ENCODE measurements around the gene ANXA9. TPM values are rescaled to one million over a fixed set of nuclear protein-coding genes. Genes with fewer than 3 reads are reported as not detected.
A peak's percentile ranks its signal among the peaks of the same experiment; 100 is the strongest.

The ANXA9 gene
- 10 to 100 TPM in 1 of 3 donors, 1 to 10 TPM in 1, under 1 TPM in 1; 0.15 to 12.8 (median 3.1) TPM for polyA plus RNA-seq

DNA sequence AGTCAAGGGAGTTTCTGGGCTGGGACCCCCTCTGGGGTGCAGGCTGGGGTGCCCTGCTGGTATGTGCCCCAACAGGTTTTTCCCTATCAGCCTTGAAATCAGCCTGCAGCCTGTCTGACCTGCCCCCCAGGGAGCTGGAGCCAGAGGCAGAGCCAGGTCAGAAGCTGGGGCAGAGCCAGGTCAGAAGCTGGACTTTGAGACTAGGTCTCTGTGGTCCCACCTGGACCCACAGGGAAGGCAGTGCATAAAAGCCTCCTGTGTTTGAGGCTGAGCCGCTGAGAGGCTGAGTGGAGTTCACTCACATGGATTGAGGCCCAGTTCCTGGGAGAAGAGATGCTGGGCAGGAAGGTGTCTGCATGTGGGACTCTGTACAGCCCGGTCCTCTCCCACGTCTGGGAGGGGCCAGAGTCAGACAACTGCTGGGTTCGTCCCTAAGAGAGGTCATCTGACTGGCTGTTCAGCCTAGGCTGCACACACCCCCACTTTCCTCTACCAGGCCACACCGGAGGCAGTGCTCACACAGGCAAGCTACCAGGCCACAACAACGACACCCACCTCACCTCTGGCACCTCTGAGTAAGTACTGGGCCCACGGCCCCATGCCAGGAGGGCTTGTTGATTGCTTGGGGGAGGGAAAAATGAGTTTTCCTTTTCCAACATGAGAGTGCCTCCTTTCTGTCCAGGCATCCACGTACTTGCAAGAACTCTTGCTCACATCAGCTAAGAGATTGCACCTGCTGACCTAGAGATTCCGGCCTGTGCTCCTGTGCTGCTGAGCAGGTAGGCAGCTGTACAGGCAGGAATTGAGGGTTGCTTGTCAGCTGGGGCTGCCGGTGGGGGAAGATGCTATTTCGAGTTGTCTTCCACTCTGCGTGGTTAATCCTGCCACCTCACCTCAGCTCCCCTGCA lies at the start of gene ANXA9:
ANXA9 (plus strand) TSS at position 488 of the 908 bp plus-strand sequence. CDS start 814 bp downstream, outside the sequence.
- no peak within 1 kb of the TSS for H3K27ac ChIP-seq (ENCODE audit: low read depth, low read length)
- WGBS, 3 donors, result 51 to 68% (median 65%) methylated on average over 12 of the region's 12 CpGs

DNA sequence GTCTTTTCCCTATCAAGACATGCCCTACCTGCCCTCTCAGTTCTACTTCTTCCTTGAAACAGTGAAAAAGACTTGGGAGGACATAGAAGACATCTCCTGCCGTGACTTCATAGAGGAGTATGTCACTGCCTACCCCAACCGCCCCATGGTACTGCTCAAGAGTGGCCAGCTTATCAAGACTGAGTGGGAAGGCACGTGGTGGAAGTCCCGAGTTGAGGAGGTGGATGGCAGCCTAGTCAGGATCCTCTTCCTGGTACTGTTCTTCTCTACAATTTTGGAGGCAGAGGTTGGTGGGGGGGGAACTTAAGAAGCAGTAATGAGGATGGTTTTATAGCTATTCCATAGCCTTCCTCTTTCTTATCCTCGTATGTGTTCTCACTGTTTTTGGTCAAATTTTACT lies 37.2 kb upstream of the ANXA9 start:
- no peak overlapping the region for H3K27ac ChIP-seq (ENCODE audit: low read depth, low read length)
- WGBS, 3 donors, result 86 to 90% (median 87%) methylated on average over 5 of the region's 5 CpGs

- H3K27ac ChIP-seq (ENCODE audit: low read depth, low read length), result no peak overlapping the region
- WGBS, 3 donors, result 89 to 95% (median 94%) methylated on average over 3 of the region's 3 CpGs
Measured at GRCh38 chr1:150954708-150955107, 27.4 kb upstream of the ANXA9 start.

DNA sequence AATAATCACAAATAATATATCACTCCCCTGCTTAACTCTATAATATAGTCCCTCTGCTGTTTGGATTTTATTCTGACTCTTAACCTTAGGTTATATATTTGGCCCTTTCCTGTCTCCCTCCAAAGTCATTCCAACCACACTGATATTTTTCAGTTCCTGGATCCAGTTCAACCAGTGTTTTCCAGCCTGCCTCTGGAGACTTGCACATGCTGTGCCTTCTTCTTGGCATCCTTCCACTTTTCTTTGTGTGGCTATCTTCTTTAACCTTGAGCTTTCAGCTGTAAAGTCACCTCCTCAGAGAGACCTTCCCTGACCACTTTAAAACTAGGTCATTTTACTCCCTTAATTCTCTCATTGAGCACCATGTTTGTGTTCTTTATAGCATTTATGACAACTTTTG lies 26.8 kb upstream of the ANXA9 start:
- H3K27ac ChIP-seq (ENCODE audit: low read depth, low read length), result no peak overlapping the region

DNA sequence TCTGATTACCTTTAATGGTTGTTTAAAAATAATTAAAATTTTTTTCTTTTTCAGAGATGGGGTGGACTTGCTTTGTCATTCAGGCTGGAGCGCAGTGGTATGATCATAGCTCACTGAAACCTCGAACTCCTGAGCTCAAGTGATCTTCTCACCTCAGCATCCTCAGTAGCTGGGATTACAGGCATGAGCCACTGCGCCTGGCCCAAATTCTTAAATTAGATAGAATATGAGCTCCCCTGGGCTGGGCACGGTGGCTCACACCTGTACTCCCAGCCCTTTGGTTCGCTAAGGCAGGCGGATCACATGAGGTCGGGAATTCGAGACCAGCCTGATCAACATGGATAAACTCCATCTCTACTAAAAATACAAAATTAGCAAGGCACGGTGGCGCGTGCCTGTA lies 24.4 kb upstream of the ANXA9 start:
- WGBS, 3 donors, result 98 to 99% (median 98%) methylated on average over 11 of the region's 11 CpGs

DNA sequence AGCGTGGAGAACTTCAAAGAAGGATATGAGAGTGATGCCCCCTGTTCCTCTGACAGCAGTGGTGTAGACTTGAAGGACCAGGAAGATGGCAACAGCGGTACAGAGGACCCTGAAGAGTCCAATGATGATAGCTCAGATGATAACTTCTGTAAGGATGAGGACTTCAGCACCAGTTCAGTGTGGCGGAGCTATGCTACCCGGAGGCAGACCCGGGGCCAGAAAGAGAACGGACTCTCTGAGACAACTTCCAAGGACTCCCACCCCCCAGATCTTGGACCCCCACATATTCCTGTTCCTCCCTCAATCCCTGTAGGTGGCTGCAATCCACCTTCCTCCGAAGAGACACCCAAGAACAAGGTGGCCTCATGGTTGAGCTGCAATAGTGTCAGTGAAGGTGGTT lies 21.4 kb upstream of the ANXA9 start:
- WGBS, 3 donors, result 97 to 98% (median 98%) methylated on average over 7 of the region's 7 CpGs
- no peak overlapping the region for H3K27ac ChIP-seq (ENCODE audit: low read depth, low read length)

More for the DNA sequence above, 24.4 kb upstream of the ANXA9 start:
- no peak overlapping the region for H3K27ac ChIP-seq (ENCODE audit: low read depth, low read length)

GRCh38 chr1:150961756-150962155 lies 20.3 kb upstream of the ANXA9 start:
- no peak overlapping the region for H3K27ac ChIP-seq (ENCODE audit: low read depth, low read length)
- WGBS, 3 donors, result 60 to 67% (median 65%) methylated on average over 4 of the region's 4 CpGs

DNA sequence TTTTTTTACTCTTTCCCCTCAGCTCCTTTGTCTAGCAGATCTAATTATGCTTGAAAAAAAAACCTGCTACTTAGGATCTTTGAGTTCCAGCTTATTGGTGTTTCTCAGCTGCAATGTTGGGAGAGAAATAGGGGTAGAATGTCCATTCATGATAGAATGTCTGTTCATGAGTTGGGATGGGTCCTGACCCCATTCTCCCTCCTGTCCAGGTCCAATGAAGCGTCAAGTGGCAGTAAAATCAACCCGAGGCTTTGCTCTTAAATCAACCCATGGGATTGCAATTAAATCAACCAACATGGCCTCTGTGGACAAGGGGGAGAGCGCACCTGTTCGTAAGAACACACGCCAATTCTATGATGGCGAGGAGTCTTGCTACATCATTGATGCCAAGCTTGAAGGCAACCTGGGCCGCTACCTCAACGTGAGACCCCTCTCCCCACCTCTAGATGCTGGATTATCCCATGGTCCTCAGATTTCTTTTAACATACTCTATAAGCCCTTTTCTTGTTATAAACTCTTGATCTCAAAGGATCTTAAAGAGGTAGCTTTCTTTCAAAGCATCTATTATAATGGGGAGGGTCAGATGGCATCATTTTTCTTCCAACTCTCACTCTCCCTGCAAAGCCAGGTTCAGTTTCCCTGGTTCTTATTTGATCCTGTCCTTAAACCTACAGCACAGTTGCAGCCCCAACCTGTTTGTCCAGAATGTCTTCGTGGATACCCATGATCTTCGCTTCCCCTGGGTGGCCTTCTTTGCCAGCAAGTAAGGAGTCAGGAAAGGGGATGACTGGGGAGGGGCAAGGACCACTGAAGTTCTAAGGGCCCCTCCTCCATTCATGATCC lies 18.6 kb upstream of the ANXA9 start:
- WGBS, 3 donors, result 90 to 94% (median 92%) methylated on average over 10 of the region's 10 CpGs
- no peak overlapping the region for H3K27ac ChIP-seq (ENCODE audit: low read depth, low read length)

DNA sequence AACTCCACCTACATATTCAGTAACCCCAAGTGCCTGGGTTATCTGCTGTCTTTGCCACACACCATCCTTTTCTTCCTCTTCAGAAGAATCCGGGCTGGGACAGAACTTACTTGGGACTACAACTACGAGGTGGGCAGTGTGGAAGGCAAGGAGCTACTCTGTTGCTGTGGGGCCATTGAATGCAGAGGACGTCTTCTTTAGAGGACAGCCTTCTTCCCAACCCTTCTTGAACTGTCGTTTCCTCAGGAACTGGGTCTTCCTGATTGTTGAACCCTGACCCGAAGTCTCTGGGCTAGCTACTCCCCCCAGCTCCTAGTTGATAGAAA lies 18.0 kb upstream of the ANXA9 start:
- WGBS, 3 donors, result 72 to 87% (median 78%) methylated on average over 5 of the region's 5 CpGs
- H3K27ac ChIP-seq (ENCODE audit: low read depth, low read length), result no peak overlapping the region

DNA sequence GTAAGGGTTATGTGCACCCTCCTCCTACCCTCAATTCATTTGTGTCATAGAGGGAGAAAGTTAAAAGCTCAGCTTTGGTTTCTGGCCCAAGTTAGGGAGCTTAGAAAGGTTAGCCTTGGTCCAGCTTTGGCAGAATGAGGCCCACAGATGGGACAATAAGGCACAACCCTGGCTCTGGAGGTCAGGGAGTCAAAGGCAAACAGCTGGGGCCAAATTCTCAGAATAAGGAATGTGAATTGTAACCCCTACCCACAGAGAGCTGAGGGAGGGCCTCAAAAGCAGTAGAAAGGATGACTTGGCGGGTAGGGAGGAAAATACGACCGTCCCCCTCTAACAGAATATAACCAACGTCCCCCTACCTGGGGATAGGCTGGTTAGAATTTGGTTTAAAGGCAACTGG lies 16.5 kb upstream of the ANXA9 start:
- WGBS, 3 donors, result 86 to 92% (median 88%) methylated on average over 4 of the region's 4 CpGs

GRCh38 chr1:150966011-150966410 lies 16.1 kb upstream of the ANXA9 start:
- no peak overlapping the region for H3K27ac ChIP-seq (ENCODE audit: low read depth, low read length)
- 67 to 74% (median 72%) methylated on average over 6 of the region's 6 CpGs for WGBS, 3 donors

More for the DNA sequence above, 16.5 kb upstream of the ANXA9 start:
- no peak overlapping the region for H3K27ac ChIP-seq (ENCODE audit: low read depth, low read length)

DNA sequence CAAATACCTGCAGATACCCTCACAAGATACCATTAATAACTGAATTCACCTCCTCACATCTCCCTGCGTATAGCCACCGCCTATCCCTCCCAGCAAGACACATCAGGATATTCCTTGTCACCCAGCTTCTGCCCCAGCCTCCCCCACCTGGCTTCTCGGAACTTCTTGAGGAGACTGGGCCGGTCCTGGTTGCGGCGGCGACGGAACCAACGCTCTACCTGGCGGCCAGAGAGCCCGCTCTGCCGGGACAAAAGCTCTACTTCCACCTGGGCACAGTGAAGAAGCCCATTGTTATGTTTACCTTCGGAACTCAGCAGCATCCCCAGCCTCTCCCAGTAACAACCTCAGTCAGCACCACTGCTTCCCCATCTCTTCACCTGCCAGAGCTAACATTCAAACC lies 14.2 kb upstream of the ANXA9 start:
- 95 to 97% (median 96%) methylated on average over 13 of the region's 13 CpGs for WGBS, 3 donors

DNA sequence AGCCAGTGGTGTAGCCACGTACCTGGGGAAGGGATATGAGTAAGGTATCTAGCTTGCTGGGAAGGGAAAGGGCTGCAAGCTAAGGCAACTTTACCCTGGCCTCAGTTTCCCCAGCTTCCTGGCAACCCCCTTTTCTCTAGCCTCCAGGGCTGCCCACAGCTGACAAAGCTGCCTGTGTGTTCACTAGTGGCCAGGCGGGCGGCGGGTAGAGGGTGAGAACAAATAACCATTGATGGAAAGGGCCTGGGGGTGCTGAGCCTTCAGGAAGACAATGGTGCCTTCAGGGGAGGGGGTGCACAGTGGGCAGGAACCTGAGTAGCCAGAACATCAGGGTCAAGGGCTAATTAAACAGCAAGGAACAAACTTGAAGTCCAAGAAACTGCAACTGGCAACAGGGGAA lies 13.6 kb upstream of the ANXA9 start:
- H3K27ac ChIP-seq (ENCODE audit: low read depth, low read length), result no peak overlapping the region
- 87 to 93% (median 93%) methylated on average over 4 of the region's 4 CpGs for WGBS, 3 donors

More for the DNA sequence above, 14.2 kb upstream of the ANXA9 start:
- no peak overlapping the region for H3K27ac ChIP-seq (ENCODE audit: low read depth, low read length)

- WGBS, 3 donors, result 68 to 76% (median 69%) methylated on average over 3 of the region's 3 CpGs
- no peak overlapping the region for H3K27ac ChIP-seq (ENCODE audit: low read depth, low read length)
Measured at GRCh38 chr1:150969626-150970025, 12.5 kb upstream of the ANXA9 start.

DNA sequence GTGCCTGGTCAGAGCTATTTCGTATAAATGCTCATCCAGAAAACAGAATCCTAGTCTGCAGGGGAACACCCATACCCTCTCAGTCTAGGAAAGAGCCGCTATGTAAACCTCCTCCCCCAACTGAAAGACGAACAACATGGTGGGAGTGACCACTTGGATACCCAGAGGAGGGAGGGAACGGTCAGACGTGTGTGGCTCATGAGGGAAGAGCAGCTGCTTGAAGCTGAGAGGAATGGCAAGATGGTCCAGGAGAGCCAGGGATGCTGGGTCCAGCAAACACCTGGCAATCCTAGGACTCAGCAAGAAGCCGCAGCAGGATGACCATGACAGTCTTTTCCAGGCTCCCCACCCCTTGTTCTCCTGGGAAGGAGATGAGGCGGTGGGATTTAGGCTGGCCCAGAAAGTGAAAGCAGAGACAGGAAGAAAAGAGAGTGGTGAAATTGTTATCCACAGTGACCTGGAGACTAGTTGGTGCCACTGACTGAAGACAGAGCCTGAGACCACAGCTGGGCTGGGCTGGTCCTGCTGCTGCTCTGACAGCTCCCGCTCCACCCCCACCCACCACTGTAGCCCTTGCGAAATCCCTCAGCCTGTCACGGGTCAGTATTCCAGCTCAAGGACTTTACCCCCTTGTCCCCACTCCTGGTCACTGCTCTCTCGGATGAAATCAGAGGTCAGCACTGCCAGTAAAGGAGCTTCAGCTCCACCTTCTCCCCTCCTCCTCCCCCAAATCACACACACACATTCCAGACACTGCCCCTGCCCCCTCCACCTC lies 11.1 kb upstream of the ANXA9 start:
- H3K27ac ChIP-seq (ENCODE audit: low read depth, low read length), result peak overlapping the region; percentile 20
- WGBS, 3 donors, result 24 to 50% (median 48%) methylated on average over 11 of the region's 11 CpGs

DNA sequence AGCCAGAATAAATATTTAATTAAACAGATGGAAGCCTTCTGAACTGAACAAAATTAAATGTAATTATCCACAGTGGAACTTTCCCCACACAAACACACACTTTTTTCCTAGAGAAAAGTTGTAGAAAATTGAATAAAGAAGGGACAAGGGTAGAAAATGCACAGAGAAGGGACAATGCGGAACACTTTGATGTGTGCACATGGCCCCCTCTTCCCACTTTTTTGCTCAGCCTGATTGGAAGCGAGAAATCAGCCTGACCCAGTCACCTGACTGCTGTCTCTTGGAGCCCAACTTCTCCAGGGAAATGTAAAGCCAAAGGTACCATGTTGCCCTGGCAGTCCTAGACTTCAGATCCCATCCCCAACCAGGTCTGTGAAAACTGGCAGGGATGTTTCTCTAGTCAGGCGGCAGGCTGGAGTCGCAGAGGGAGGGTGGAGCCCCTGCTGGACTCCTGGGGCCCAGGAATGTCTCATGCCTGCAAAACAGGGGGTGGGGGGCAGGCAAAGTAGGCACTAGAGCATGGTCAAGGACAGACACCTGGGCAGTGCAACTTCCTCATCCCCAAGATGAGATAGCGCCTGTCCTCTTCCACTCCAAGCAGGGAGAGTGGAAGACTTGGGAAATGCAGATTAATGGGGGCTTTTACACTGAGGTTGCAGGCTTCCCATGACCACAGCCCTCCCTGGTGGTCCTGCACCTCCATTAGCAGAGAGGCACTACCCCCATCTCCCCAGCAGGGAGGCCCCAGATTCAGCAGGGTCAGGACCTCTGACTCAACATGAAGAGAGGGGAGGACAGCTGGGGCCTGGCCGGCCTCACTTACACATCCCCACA lies 10.3 kb upstream of the ANXA9 start:
- H3K27ac ChIP-seq (ENCODE audit: low read depth, low read length), result peak overlapping the region; percentile 20
- 63 to 76% (median 66%) methylated on average over 6 of the region's 6 CpGs for WGBS, 3 donors

DNA sequence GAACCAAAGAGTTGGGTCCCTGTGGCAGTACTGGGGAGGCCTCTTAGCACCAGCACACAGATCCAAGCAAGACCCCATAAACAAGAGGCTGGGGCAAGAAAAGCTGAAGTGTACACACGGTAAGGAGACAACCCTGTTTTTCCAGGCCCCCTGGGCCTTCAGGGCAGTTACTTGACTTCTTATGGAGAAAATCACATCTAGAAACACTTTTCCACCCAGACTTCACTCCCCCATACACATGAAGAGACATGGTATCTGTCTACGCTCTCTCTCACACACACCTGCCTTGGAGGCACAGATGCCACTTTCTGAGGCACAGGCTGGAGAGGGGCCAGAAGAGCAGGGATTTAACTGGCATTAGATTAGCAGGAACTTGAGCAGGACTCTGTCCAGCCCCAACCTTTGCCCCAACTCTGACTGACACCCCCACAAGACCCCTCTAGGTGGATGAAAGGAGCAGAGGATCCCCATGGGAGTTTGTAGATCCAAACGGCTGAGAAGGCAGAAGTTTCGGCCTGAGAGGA lies 9.6 kb upstream of the ANXA9 start:
- 47 to 66% (median 48%) methylated on average over 4 of the region's 4 CpGs for WGBS, 3 donors
- H3K27ac ChIP-seq (ENCODE audit: low read depth, low read length), result no peak overlapping the region

All from adipose tissue (tissue), 3 donors.